GM12878 (cell line): ENCODE data around the gene PLA2G10.

Experiments
- EZH2 ChIP-seq: IDR thresholded peaks from 2 replicates; pipeline ENCODE4 v1.6.1; 2012; ENCODE audit warnings: low read depth, mild to moderate bottlenecking, control low read depth, inconsistent platforms, low read length, borderline replicate concordance; ENCODE audit not compliant: control insufficient read depth
- HCFC1 ChIP-seq: fragments of 150-350 bp; IDR thresholded peaks from 2 replicates; pipeline ENCODE4 v1.6.1; 2014; ENCODE audit warnings: low read length
- HDAC6 ChIP-seq: fragments of 200-600 bp; sonication (generic); IDR thresholded peaks from one replicate; pipeline ENCODE4 v1.8.0; 2017; ENCODE audit warnings: antibody characterized with exemption; ENCODE audit not compliant: unreplicated experiment
- POLR2A ChIP-seq: IDR thresholded peaks from 2 replicates; pipeline ENCODE4 v1.6.1; 2011; ENCODE audit warnings: low read depth, mild to moderate bottlenecking, low read length
- POLR2AphosphoS5 ChIP-seq: IDR thresholded peaks from 2 replicates; pipeline ENCODE4 v1.6.1; 2011; ENCODE audit warnings: mild to moderate bottlenecking, low read length, inconsistent platforms
- SMC3 ChIP-seq: IDR thresholded peaks from 2 replicates; pipeline ENCODE4 v1.6.1; 2011; ENCODE audit warnings: low read length, improper control_type of control experiment, borderline replicate concordance
- SP1 ChIP-seq: IDR thresholded peaks from one replicate; pipeline ENCODE4 v1.6.1; 2011; ENCODE audit warnings: low read depth, low read length
- ZNF384 ChIP-seq: IDR thresholded peaks from 2 replicates; pipeline ENCODE4 v1.6.1; 2012; ENCODE audit warnings: low read depth, mild to moderate bottlenecking, low read length, improper control_type of control experiment, borderline replicate concordance
- TF ChIP-seq, protein P1 (sequence below), 3 experiments: IDR thresholded peaks in 2 of 3; conservative IDR thresholded peaks in 1 of 3; 2 replicates each; pipeline ENCODE4 v1.5.1; 2011; ENCODE audit warnings: low read depth in 3 of 3, low read length in 3 of 3, mild to moderate bottlenecking in 3 of 3, control low read depth in 2 of 3, moderate library complexity in 2 of 3, inconsistent platforms in 1 of 3, mixed read lengths in 1 of 3; ENCODE audit not compliant: control insufficient read depth in 2 of 3, insufficient read depth in 1 of 3; ENCODE audit errors: extremely low read depth in 1 of 3
- TF ChIP-seq, protein P2 (sequence below): IDR thresholded peaks from 2 replicates; pipeline ENCODE4 v1.6.1; 2012; ENCODE audit warnings: low read depth, low read length, improper control_type of control experiment
- TF ChIP-seq, protein P3 (sequence below): fragments of 450-650 bp; IDR thresholded peaks from 2 replicates; pipeline ENCODE4 v1.6.1; 2017; ENCODE audit warnings: mild to moderate bottlenecking, moderate library complexity

DNA sequence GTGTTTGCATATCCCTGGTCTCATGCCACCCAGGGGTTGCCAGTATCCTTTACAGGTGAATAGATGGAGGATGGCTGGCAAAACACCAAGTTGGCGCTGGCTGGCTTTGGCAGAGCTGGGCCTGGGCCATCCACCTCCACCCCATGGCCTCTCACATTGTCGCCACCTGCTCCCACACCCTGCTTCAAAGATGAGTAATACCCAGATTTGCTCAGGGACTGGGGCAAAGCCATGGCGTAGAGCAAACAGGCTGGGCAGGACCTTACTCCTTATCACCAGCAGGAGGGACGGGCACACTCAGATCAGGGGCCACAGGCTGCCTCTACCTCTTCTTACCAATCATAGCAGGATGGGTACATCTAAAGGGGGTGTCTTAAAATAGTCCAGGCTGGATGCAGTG, 24.3 kb downstream of the PLA2G10 start:
- TF ChIP-seq SMC3 (no peak), POLR2A (no peak), SP1 (no peak), EZH2 (no peak), ZNF384 (no peak), HCFC1 (no peak), HDAC6 (no peak), POLR2AphosphoS5 (no peak)
- TF ChIP-seq, protein P1, sequence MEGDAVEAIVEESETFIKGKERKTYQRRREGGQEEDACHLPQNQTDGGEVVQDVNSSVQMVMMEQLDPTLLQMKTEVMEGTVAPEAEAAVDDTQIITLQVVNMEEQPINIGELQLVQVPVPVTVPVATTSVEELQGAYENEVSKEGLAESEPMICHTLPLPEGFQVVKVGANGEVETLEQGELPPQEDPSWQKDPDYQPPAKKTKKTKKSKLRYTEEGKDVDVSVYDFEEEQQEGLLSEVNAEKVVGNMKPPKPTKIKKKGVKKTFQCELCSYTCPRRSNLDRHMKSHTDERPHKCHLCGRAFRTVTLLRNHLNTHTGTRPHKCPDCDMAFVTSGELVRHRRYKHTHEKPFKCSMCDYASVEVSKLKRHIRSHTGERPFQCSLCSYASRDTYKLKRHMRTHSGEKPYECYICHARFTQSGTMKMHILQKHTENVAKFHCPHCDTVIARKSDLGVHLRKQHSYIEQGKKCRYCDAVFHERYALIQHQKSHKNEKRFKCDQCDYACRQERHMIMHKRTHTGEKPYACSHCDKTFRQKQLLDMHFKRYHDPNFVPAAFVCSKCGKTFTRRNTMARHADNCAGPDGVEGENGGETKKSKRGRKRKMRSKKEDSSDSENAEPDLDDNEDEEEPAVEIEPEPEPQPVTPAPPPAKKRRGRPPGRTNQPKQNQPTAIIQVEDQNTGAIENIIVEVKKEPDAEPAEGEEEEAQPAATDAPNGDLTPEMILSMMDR (IDR thresholded peaks at IDR 0.05 in 2 of 3, conservative IDR thresholded peaks at IDR 0.05 in 1 of 3; ENCODE audit: control insufficient read depth in 2 of 3, extremely low read depth in 1 of 3, insufficient read depth in 1 of 3, low read depth in 3 of 3, low read length in 3 of 3): no peak
- TF ChIP-seq, protein P2, sequence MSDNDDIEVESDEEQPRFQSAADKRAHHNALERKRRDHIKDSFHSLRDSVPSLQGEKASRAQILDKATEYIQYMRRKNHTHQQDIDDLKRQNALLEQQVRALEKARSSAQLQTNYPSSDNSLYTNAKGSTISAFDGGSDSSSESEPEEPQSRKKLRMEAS: no peak
- TF ChIP-seq, protein P3, sequence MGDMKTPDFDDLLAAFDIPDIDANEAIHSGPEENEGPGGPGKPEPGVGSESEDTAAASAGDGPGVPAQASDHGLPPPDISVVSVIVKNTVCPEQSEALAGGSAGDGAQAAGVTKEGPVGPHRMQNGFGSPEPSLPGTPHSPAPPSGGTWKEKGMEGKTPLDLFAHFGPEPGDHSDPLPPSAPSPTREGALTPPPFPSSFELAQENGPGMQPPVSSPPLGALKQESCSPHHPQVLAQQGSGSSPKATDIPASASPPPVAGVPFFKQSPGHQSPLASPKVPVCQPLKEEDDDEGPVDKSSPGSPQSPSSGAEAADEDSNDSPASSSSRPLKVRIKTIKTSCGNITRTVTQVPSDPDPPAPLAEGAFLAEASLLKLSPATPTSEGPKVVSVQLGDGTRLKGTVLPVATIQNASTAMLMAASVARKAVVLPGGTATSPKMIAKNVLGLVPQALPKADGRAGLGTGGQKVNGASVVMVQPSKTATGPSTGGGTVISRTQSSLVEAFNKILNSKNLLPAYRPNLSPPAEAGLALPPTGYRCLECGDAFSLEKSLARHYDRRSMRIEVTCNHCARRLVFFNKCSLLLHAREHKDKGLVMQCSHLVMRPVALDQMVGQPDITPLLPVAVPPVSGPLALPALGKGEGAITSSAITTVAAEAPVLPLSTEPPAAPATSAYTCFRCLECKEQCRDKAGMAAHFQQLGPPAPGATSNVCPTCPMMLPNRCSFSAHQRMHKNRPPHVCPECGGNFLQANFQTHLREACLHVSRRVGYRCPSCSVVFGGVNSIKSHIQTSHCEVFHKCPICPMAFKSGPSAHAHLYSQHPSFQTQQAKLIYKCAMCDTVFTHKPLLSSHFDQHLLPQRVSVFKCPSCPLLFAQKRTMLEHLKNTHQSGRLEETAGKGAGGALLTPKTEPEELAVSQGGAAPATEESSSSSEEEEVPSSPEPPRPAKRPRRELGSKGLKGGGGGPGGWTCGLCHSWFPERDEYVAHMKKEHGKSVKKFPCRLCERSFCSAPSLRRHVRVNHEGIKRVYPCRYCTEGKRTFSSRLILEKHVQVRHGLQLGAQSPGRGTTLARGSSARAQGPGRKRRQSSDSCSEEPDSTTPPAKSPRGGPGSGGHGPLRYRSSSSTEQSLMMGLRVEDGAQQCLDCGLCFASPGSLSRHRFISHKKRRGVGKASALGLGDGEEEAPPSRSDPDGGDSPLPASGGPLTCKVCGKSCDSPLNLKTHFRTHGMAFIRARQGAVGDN: no peak
